ENCODE results near the gene MYADML2.

Gene MYADML2

DNA sequence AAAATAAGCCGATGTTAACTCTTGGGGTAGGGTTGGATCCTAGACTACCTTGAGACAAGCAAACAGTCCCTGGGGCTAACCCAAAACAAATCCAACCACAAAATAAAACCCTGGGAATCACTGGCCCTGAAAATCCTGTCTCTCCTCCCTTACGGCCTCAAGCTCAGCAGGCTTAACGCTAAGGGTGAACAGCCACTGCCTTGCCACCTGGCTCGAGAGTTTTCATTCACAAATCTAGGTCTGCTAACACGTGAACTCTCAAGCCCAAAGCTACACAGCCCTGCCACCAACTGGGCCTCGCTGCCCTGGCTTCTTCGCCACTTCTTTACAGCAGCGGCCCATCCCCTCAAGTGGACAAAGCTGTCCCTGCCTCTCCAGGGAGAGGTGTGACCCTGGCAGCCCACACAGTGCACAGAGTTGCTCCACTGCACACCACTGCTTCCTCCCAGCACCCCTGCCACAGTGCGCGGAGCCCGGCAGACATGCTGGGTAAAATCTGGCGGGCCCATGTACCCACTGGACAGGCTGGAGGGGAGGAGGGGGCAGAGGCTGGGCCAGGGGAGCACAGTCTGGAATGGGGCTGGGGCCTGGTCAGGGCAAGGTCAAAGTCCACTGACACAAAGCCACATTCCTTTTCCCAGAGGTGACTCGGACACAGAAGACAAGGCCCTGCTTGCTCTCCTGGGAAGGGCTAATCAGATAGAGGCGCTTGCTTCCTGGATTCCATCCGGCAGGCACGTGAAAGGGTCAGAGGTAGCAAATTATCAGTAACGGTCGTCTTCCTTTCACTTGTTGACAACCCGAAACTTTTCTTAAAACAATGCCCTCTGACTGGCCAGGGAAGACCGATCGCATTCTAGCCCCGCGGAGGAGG lies 36.8 kb downstream of the MYADML2 start:
- ChIA-PET CTCF (interaction anchor here (0.9 to 1.1 kb wide), 3 partner anchors 12 to 44 kb away, joined by 3 read pairs; no protein-coding TSS in a partner anchor), POLR2A (no interaction called here)
- DNase-seq (ENCODE audit: extremely low spot score), result no peak
- no peak for TF ChIP-seq CTCF (IDR thresholded peaks at IDR 0.05; ENCODE audit: control extremely low read depth, extremely low read depth, low read depth, missing control alignments)

GRCh38 chr17:81909231-81909630 lies 37.8 kb downstream of the MYADML2 start:
- POLR2A ChIA-PET, result no interaction called here
- CTCF ChIA-PET, result interaction anchor here (0.9 to 1.1 kb wide), 2 partner anchors 12 to 15 kb away, joined by 3 read pairs; no protein-coding TSS in a partner anchor
- no peak for TF ChIP-seq CTCF (IDR thresholded peaks at IDR 0.05; ENCODE audit: control extremely low read depth, extremely low read depth, low read depth, missing control alignments)
- no peak for DNase-seq (ENCODE audit: extremely low spot score)

GRCh38 chr17:81908793-81909192 lies 38.2 kb downstream of the MYADML2 start:
- no peak for DNase-seq (ENCODE audit: extremely low spot score)
- ChIA-PET CTCF (no interaction called here), POLR2A (no interaction called here)
- TF ChIP-seq CTCF (IDR thresholded peaks at IDR 0.05; ENCODE audit: control extremely low read depth, extremely low read depth, low read depth, missing control alignments), result no peak

DNA sequence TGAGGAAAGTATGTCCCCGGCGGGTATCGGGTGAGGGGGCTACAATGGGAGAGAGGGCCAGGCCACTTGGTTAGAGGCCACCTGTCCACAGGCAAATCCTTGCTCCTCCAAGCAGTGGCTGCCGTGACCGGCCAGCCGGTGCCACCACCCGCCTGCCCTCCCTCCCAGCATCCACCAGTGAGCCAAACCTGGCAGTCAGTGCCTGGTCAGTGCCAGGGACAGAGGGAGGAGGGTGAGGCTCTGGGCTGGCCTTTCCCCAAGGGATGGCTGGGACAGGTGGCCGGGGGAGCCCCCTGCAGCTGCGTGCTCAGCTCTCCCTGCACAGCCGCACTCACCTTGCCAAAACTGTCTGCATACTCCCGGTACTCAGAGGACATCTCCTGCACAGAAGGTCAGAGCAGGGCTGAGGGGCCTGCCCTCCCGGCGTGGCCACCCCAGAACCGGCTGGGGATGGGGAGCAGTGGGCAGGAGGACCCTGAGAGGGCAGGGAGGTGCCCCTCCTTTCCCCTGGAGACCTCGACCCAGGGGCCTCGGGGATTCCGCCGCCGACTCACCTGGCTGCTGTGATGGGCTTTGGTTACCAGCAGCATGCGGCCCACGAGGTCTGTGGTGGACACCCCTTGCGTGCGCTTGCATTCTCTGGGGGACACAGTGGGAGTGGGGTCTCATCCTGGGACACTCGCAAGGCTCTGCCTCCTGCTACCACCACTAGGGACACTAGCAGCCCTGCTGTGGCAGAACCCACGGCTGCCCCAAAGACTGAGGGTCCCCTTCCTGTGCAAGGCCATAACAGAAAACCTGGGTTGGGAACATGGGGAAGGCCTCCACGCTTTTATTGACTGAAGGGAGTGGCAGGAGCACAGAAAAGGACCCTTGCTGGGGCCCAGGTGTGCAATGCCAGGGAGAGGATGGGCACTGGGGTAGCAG lies 39.6 kb downstream of the MYADML2 start:
- DNase-seq (ENCODE audit: extremely low spot score), result no peak
- POLR2A ChIA-PET, result no interaction called here
- no peak for TF ChIP-seq CTCF (IDR thresholded peaks at IDR 0.05; ENCODE audit: control extremely low read depth, extremely low read depth, low read depth, missing control alignments)
- CTCF ChIA-PET, result no interaction called here

GRCh38 chr17:81906476-81907218 lies 40.4 kb downstream of the MYADML2 start:
- POLR2A ChIA-PET, result interaction anchor here (0.5 kb wide), 1 partner anchor 12 kb away, joined by 4 read pairs; no protein-coding TSS in a partner anchor
- CTCF ChIA-PET, result no interaction called here

More at GRCh38 chr17:81906476-81907218, 40.4 kb downstream of the MYADML2 start:
- no peak for DNase-seq (ENCODE audit: extremely low spot score)
- no peak for TF ChIP-seq CTCF (IDR thresholded peaks at IDR 0.05; ENCODE audit: control extremely low read depth, extremely low read depth, low read depth, missing control alignments)

Data from GM10248 (cell line).